A673 (cell line): ENCODE measurements around the gene MFRP.

Experiments
- CTCF ChIP-seq: fragments of 300-800, 200-600 bp; sonication (generic); conservative IDR thresholded peaks from 2 replicates; pipeline ENCODE4 v1.5.1; 2017; ENCODE audit warnings: low read depth, mild to moderate bottlenecking, antibody characterized with exemption, low read length, moderate library complexity, mixed read lengths
- EZH2 ChIP-seq: fragments of 200-600 bp; sonication (generic); IDR thresholded peaks from 2 replicates; pipeline ENCODE4 v1.6.1; 2017; ENCODE audit warnings: borderline replicate concordance, low read depth, mild to moderate bottlenecking, mixed read lengths, antibody characterized with exemption, low read length; ENCODE audit not compliant: poor library complexity, severe bottlenecking

DNA sequence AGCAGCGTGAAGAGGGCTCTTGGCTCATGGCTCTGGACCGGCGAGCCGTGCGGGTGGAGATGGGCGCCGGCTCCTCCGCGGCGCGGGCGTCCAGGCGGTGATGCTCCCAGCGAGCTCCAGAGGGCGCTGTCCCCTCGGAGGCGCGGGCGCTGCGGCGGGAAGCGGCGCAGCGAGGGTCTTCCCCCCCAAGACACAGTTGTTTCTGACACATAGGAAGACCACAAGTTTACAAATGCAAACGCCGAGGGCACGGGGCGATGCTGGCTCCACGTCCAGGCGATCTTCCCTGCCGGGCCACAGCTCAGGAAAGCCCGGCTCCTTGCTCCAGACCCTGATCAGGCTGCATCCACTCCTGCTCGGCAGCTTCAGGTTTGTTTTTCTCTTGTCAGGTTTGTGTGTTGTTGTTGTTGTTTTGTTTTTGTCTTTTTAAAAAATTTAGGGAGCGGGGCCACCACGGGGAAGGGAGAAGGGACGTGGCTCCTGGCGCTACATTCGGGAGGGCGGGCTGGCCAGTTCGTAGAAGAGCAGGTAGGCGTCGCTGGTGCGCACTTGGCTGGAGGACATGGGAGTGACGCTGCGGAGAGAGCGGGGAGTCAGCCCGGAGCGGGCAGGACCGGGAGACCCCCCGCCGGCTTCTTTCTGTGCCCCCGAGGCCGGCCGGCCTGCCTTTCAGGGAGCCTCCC lies 10.0 kb upstream of the MFRP start:
- TF ChIP-seq EZH2 (no peak), CTCF (peak; percentile 95)
